ENCODE data around the gene ENDOV. TPM values are rescaled to one million over a fixed set of nuclear protein-coding genes. Genes with fewer than 3 reads are reported as not detected.

Gene ENDOV
- total RNA-seq, 2 donors from 2014 or later: 27.3 to 46.7 TPM

DNA sequence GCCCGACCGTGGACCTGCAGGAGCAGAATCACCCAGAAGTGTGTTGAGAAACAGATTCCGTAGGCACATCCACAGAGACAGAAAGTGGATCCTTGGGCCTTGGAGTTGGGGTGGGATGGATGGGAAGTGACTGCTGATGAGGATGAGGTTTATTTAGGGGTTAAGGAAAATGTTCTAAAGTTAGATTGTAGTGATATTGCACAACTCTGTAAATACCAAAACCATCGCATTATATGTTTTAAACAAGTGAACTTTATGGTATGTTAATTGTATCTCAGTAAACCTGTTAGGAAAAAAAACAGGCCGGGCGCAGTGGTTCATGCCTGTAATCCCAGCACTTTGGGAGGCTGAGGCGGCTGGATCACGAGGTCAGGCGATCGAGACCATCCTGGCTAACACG, 3.6 kb downstream of the ENDOV start:
- no peak for DNase-seq (ENCODE audit: low spot score)
- no peak for ATAC-seq (ENCODE audit: insufficient number of reproducible peaks, low FRiP score, low read depth)
- Histone ChIP-seq H3K9me3 (no peaks in the 10 kb centered on the region), H3K27ac (no peak overlapping the region), H3K4me3 (no peak overlapping the region), H3K27me3 (replicated peaks; ENCODE audit: insufficient read depth) (no peaks in the 10 kb centered on the region), H3K4me1 (ENCODE audit: control insufficient read depth in 1 of 2, low read depth in 2 of 2) (peaks cover 12 to 28% of the 10 kb centered on the region in 2 donors), H3K36me3 (no peaks in the 10 kb centered on the region)
- no peak for TF ChIP-seq CTCF (IDR thresholded peaks at IDR 0.05)

- DNase-seq (ENCODE audit: low spot score) (no peak), ATAC-seq (ENCODE audit: insufficient number of reproducible peaks, low FRiP score, low read depth) (no peak)
- Histone ChIP-seq H3K27me3 (replicated peaks; ENCODE audit: insufficient read depth) (no peaks in the 10 kb centered on the region), H3K36me3 (no peaks in the 10 kb centered on the region), H3K27ac (no peak overlapping the region), H3K4me1 (ENCODE audit: control insufficient read depth in 1 of 2, low read depth in 2 of 2) (peaks cover 9 to 23% of the 10 kb centered on the region in 2 donors), H3K9me3 (no peaks in the 10 kb centered on the region), H3K4me3 (no peak overlapping the region)
- no peak for TF ChIP-seq CTCF (IDR thresholded peaks at IDR 0.05)
Measured at GRCh38 chr17:80419255-80419654, 4.3 kb downstream of the ENDOV start.

DNA sequence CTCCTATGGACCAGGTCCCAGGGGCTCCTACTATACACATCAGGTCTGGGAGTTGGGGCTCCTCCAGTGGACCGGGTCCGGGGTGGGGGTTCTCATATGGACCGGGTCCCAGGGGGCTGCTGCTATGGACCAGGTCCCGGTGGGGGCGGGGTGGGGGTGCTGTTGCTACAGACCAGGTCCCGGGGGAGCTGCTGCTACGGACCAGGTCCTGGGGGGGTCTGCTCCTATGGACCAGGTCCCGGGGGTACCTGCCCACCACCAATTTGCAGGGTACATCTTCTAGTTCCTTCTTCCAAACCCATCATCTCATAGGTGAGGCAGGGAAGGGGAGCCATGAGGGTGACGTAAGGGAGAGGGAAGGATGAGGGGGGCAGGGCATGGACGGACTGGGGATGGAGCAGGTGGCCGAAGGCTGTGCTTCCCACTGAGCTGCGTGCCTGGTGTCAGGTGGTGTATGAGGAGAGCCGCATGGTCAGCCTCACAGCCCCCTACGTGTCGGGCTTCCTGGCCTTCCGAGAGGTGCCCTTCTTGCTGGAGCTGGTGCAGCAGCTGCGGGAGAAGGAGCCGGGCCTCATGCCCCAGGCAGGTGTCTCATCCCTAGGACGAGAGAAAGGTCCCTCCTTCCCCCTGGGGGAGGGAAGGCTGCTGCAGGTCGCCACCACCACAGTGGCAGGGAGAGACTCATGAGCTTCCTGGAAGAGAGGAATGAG, 6.6 kb downstream of the ENDOV start:
- Histone ChIP-seq H3K4me3 (no peak overlapping the region), H3K9me3 (no peaks in the 10 kb centered on the region), H3K4me1 (ENCODE audit: control insufficient read depth in 1 of 2, low read depth in 2 of 2) (peaks cover 0 to 10% of the 10 kb centered on the region in 2 donors), H3K27ac (no peak overlapping the region), H3K36me3 (no peaks in the 10 kb centered on the region), H3K27me3 (replicated peaks; ENCODE audit: insufficient read depth) (no peaks in the 10 kb centered on the region)
- ATAC-seq (ENCODE audit: insufficient number of reproducible peaks, low FRiP score, low read depth): no peak
- no peak for TF ChIP-seq CTCF (IDR thresholded peaks at IDR 0.05)
- DNase-seq (ENCODE audit: low spot score): no peak

DNA sequence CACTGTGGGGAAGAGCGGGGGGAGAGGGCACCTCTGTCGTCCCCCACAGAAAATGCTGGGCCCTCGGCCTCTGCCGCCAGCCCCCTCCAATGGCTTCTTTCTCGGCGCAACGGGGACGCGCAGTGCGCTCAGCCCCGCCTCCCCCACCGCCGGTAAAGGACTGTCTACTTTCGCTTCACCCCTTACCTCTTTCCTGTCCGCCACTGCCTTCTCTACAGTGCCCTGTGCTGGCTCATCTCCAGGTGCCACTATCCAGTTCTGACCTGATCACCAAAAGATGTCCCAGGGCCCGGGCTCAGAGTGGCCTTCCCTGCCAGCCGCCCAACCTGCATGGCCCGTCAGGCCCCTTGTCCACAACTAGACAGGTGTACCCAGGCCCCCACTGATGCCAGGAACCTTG, 7.3 kb downstream of the ENDOV start:
- DNase-seq (ENCODE audit: low spot score) (no peak), ATAC-seq (ENCODE audit: insufficient number of reproducible peaks, low FRiP score, low read depth) (no peak)
- Histone ChIP-seq H3K4me1 (ENCODE audit: control insufficient read depth in 1 of 2, low read depth in 2 of 2) (peaks cover 6 to 10% of the 10 kb centered on the region in 2 donors), H3K4me3 (no peak overlapping the region), H3K9me3 (no peaks in the 10 kb centered on the region), H3K27me3 (replicated peaks; ENCODE audit: insufficient read depth) (no peaks in the 10 kb centered on the region), H3K27ac (no peak overlapping the region), H3K36me3 (no peaks in the 10 kb centered on the region)
- no peak for TF ChIP-seq CTCF (IDR thresholded peaks at IDR 0.05)

DNA sequence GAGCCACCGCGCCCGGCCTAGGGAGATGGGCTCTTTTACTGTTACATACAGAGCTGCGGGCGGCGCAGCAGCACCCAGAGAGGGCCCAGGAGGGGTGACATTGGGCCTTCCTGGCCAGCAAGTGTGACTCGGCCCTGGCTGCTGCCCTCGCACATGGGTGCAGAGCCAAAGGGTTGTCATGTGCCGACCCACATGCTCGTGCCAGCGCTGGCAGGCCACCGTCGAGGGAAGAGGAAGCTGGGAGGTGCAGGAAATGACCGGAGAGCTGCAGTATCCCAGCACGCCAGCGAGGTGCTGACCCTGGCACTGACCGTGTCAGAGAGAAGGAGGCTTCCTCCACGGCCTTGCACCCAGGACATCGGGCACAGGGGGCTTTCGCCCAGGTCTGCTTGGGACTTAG, 8.0 kb downstream of the ENDOV start:
- no peaks in the 10 kb centered on the region for H3K27me3 ChIP-seq (replicated peaks; ENCODE audit: insufficient read depth)
- no peaks in the 10 kb centered on the region for H3K9me3 ChIP-seq
- no peak overlapping the region for H3K4me3 ChIP-seq
- DNase-seq (ENCODE audit: low spot score) (no peak), ATAC-seq (ENCODE audit: insufficient number of reproducible peaks, low FRiP score, low read depth) (no peak)
- TF ChIP-seq CTCF (IDR thresholded peaks at IDR 0.05): no peak
- H3K4me1 ChIP-seq (ENCODE audit: control insufficient read depth in 1 of 2, low read depth in 2 of 2): peaks cover 6 to 10% of the 10 kb centered on the region in 2 donors
- no peak overlapping the region for H3K27ac ChIP-seq
- no peaks in the 10 kb centered on the region for H3K36me3 ChIP-seq

Data from thoracic aorta (tissue), 2 donors.